Parathyroid adenoma (tissue), 2 donors: ENCODE measurements around the gene PTPRH.

Experiments
- H2AFZ ChIP-seq: fragments of 300-600 bp; sonication (generic); one replicate; pipeline ENCODE4 v1.7.0; 2017; ENCODE audit warnings: antibody characterized with exemption, mild to moderate bottlenecking
- H3K27ac ChIP-seq: fragments of 300-600 bp; sonication (generic); one replicate; pipeline ENCODE4 v1.7.0; 2017
- H3K27me3 ChIP-seq: fragments of 300-600 bp; sonication (generic); one replicate; pipeline ENCODE4 v1.7.0; 2017; ENCODE audit warnings: low read length; ENCODE audit not compliant: control insufficient read depth, insufficient read depth
- H3K36me3 ChIP-seq: fragments of 300-600 bp; sonication (generic); one replicate; pipeline ENCODE4 v1.7.0; 2017; ENCODE audit warnings: low read length; ENCODE audit not compliant: control insufficient read depth, insufficient read depth
- H3K4me1 ChIP-seq: fragments of 300-600 bp; sonication (generic); one replicate; pipeline ENCODE4 v1.7.0; 2017; ENCODE audit warnings: control low read depth
- H3K4me2 ChIP-seq: fragments of 300-600 bp; sonication (generic); one replicate; pipeline ENCODE4 v1.7.0; 2017; ENCODE audit warnings: low read length
- H3K4me3 ChIP-seq: fragments of 300-600 bp; sonication (generic); one replicate; pipeline ENCODE4 v1.7.0; 2017; ENCODE audit warnings: low read depth, low read length
- H3K79me2 ChIP-seq: fragments of 300-600 bp; sonication (generic); one replicate; pipeline ENCODE4 v1.7.0; 2017; ENCODE audit warnings: control low read depth
- H3K9ac ChIP-seq: fragments of 300-600 bp; sonication (generic); one replicate; pipeline ENCODE4 v1.7.0; 2017; ENCODE audit warnings: mild to moderate bottlenecking
- H3K9me3 ChIP-seq: fragments of 300-600 bp; sonication (generic); one replicate; pipeline ENCODE4 v1.7.0; 2017; ENCODE audit warnings: low read length; ENCODE audit not compliant: control insufficient read depth
- CTCF ChIP-seq: fragments of 300-600 bp; sonication (generic); IDR thresholded peaks from one replicate; pipeline ENCODE4 v1.7.0; 2017; ENCODE audit warnings: antibody characterized with exemption, mild to moderate bottlenecking
- donor health status: primary hyperparathyroidism.

PTPRH gene

GRCh38 chr19:55152017-55152416 is 57.3 kb downstream of the PTPRH start:
- no peaks in the 10 kb centered on the region for H3K36me3 ChIP-seq
- no peaks in the 10 kb centered on the region for H3K9me3 ChIP-seq
- no peaks in the 10 kb centered on the region for H3K79me2 ChIP-seq
- no peak overlapping the region for H3K9ac ChIP-seq
- no peak overlapping the region for H3K4me3 ChIP-seq
- no peak for TF ChIP-seq CTCF
- no peak overlapping the region for H3K4me2 ChIP-seq
- no peak overlapping the region for H3K27ac ChIP-seq
- no peaks in the 10 kb centered on the region for H3K27me3 ChIP-seq
- H2AFZ ChIP-seq: no peak overlapping the region
- no peaks in the 10 kb centered on the region for H3K4me1 ChIP-seq

GRCh38 chr19:55149078-55150003 is 60.0 kb downstream of the PTPRH start, which contains the start of gene TNNT1:
Gene TNNT1, minus strand, starts transcription at chr19:55149206. Its CDS starts 2,049 bp downstream, at chr19:55147157.
- Histone ChIP-seq H3K36me3 (no peaks in the 10 kb centered on the region), H3K4me2 (no peak within 1 kb of the TSS), H3K9me3 (no peaks in the 10 kb centered on the region), H2AFZ (no peak within 1 kb of the TSS), H3K79me2 (no peaks in the 10 kb centered on the region), H3K4me1 (no peaks in the 10 kb centered on the region), H3K4me3 (no peak within 1 kb of the TSS), H3K27me3 (no peaks in the 10 kb centered on the region), H3K27ac (no peak within 1 kb of the TSS), H3K9ac (no peak within 1 kb of the TSS)
- TF ChIP-seq CTCF: no peak

- Histone ChIP-seq H3K4me3 (no peak overlapping the region), H3K27ac (no peak overlapping the region), H3K27me3 (no peaks in the 10 kb centered on the region), H3K9me3 (no peaks in the 10 kb centered on the region), H3K4me1 (no peaks in the 10 kb centered on the region), H3K4me2 (no peak overlapping the region), H2AFZ (no peak overlapping the region), H3K79me2 (no peaks in the 10 kb centered on the region), H3K9ac (no peak overlapping the region), H3K36me3 (no peaks in the 10 kb centered on the region)
- TF ChIP-seq CTCF: no peak
Observed at GRCh38 chr19:55147545-55148251, 61.6 kb downstream of the PTPRH start.

GRCh38 chr19:55146705-55147273 is 62.5 kb downstream of the PTPRH start:
- Histone ChIP-seq H3K9me3 (no peaks in the 10 kb centered on the region), H2AFZ (no peak overlapping the region), H3K36me3 (no peaks in the 10 kb centered on the region), H3K4me3 (peak overlapping the region; percentile 34), H3K9ac (no peak overlapping the region), H3K4me2 (peak overlapping the region; percentile 62), H3K27ac (no peak overlapping the region), H3K4me1 (no peaks in the 10 kb centered on the region), H3K79me2 (no peaks in the 10 kb centered on the region), H3K27me3 (no peaks in the 10 kb centered on the region)
- no peak for TF ChIP-seq CTCF
